Effector memory CD8-positive, alpha-beta T cell (primary cell): ENCODE measurements around the gene DDX10.
"Not testable (repeated sequence)": the region's sequence is repeated elsewhere in the genome, so short reads cannot be mapped to it uniquely, and the experiment has no call there.

Experiments used
- ATAC-seq: fragments of 150-1000 bp; cut with Tn5 transposase; replicated peaks from 2 replicates; pipeline ENCODE4 v1.10.0; 2021; ENCODE audit warnings: mild to moderate bottlenecking, moderate library complexity
- DNase-seq, 3 experiments: peaks; one replicate each; pipeline ENCODE4 v3.0.0; 2021
- H3K27ac Mint-ChIP-seq, 2 donors: one replicate each; pipeline ENCODE4 v1.8.0; 2022; ENCODE audit warnings: mild to moderate bottlenecking in 2 of 2, mixed read lengths in 2 of 2, moderate library complexity in 2 of 2
- H3K27me3 Mint-ChIP-seq, 2 donors: one replicate each; pipeline ENCODE4 v1.8.0; 2022; ENCODE audit warnings: mixed read lengths in 2 of 2
- H3K36me3 Mint-ChIP-seq: one replicate; pipeline ENCODE4 v1.8.0; 2022; ENCODE audit warnings: mild to moderate bottlenecking, moderate library complexity, mixed read lengths; ENCODE audit not compliant: insufficient read depth
- H3K4me1 Mint-ChIP-seq, 2 donors: one replicate each; pipeline ENCODE4 v1.8.0; 2022; ENCODE audit warnings: low read depth in 2 of 2, mixed read lengths in 2 of 2
- H3K4me3 Mint-ChIP-seq, 2 donors: one replicate each; pipeline ENCODE4 v1.8.0; 2022; ENCODE audit warnings: mild to moderate bottlenecking in 2 of 2, mixed read lengths in 2 of 2, moderate library complexity in 2 of 2
- H3K9me3 Mint-ChIP-seq, 2 donors: one replicate each; pipeline ENCODE4 v1.8.0; 2022; ENCODE audit warnings: mixed read lengths in 2 of 2

The DDX10 gene

GRCh38 chr11:108804511-108804910 is 139.6 kb downstream of the DDX10 start:
- no peak overlapping the region for H3K27ac Mint-ChIP-seq
- peaks cover 7 to 10% of the 10 kb centered on the region in 2 donors for H3K4me1 Mint-ChIP-seq
- ATAC-seq (no peak), DNase-seq (no peak)
- no peak overlapping the region for H3K4me3 Mint-ChIP-seq
- no peaks in the 10 kb centered on the region for H3K27me3 Mint-ChIP-seq
- no peaks in the 10 kb centered on the region for H3K9me3 Mint-ChIP-seq
- no peaks in the 10 kb centered on the region for H3K36me3 Mint-ChIP-seq

- Mint-ChIP-seq H3K4me1 (peaks cover 4 to 7% of the 10 kb centered on the region in 2 donors), H3K9me3 (no peaks in the 10 kb centered on the region), H3K4me3 (no peak overlapping the region), H3K27me3 (no peaks in the 10 kb centered on the region), H3K36me3 (no peaks in the 10 kb centered on the region), H3K27ac (no peak overlapping the region)
- ATAC-seq: no peak
- DNase-seq: no peak
Measured at GRCh38 chr11:108805030-108805429, 140.2 kb downstream of the DDX10 start.

- H3K4me1 Mint-ChIP-seq: peaks cover 7 to 8% of the 10 kb centered on the region in 2 donors
- ATAC-seq (no peak), DNase-seq (no peak)
- H3K27me3 Mint-ChIP-seq: no peaks in the 10 kb centered on the region
- H3K9me3 Mint-ChIP-seq: no peaks in the 10 kb centered on the region
- H3K27ac Mint-ChIP-seq: no peak overlapping the region
- H3K4me3 Mint-ChIP-seq: no peak overlapping the region
- no peaks in the 10 kb centered on the region for H3K36me3 Mint-ChIP-seq
Measured at GRCh38 chr11:108807262-108807661, 142.4 kb downstream of the DDX10 start.

GRCh38 chr11:108813086-108813485 is 148.2 kb downstream of the DDX10 start:
- Mint-ChIP-seq H3K4me3 (no peak overlapping the region), H3K36me3 (no peaks in the 10 kb centered on the region), H3K27ac (no peak overlapping the region), H3K4me1 (peaks cover 5 to 8% of the 10 kb centered on the region in 2 donors), H3K9me3 (no peaks in the 10 kb centered on the region), H3K27me3 (no peaks in the 10 kb centered on the region)
- ATAC-seq: no peak
- no peak for DNase-seq

GRCh38 chr11:108817976-108818375 is 153.1 kb downstream of the DDX10 start:
- Mint-ChIP-seq H3K9me3 (no peaks in the 10 kb centered on the region), H3K36me3 (no peaks in the 10 kb centered on the region), H3K4me3 (no peak overlapping the region), H3K27ac (no peak overlapping the region), H3K27me3 (no peaks in the 10 kb centered on the region), H3K4me1 (no peaks in the 10 kb centered on the region)
- DNase-seq (no peak), ATAC-seq (no peak)

GRCh38 chr11:108818971-108819370 is 154.1 kb downstream of the DDX10 start:
- no peaks in the 10 kb centered on the region for H3K27me3 Mint-ChIP-seq
- H3K9me3 Mint-ChIP-seq: no peaks in the 10 kb centered on the region
- H3K27ac Mint-ChIP-seq: no peak overlapping the region
- DNase-seq (no peak), ATAC-seq (no peak)
- no peak overlapping the region for H3K4me3 Mint-ChIP-seq
- peaks cover 0 to 3% of the 10 kb centered on the region in 2 donors for H3K4me1 Mint-ChIP-seq
- no peaks in the 10 kb centered on the region for H3K36me3 Mint-ChIP-seq

- no peak overlapping the region for H3K27ac Mint-ChIP-seq
- H3K36me3 Mint-ChIP-seq: no peaks in the 10 kb centered on the region
- ATAC-seq (no peak), DNase-seq (no peak)
- H3K4me3 Mint-ChIP-seq: no peak overlapping the region
- H3K27me3 Mint-ChIP-seq: no peaks in the 10 kb centered on the region
- no peaks in the 10 kb centered on the region for H3K9me3 Mint-ChIP-seq
- peaks cover 0 to 3% of the 10 kb centered on the region in 2 donors for H3K4me1 Mint-ChIP-seq
Measured at GRCh38 chr11:108819957-108820356, 155.1 kb downstream of the DDX10 start.

- DNase-seq, H3K27ac Mint-ChIP-seq, H3K4me1 Mint-ChIP-seq, ATAC-seq, H3K9me3 Mint-ChIP-seq, H3K27me3 Mint-ChIP-seq, H3K36me3 Mint-ChIP-seq, H3K4me3 Mint-ChIP-seq: not testable (repeated sequence)
Measured at GRCh38 chr11:108823960-108824359, 159.1 kb downstream of the DDX10 start.

GRCh38 chr11:108824545-108824944 is 159.7 kb downstream of the DDX10 start:
- ATAC-seq: no peak
- H3K4me1 Mint-ChIP-seq: peaks cover 3 to 6% of the 10 kb centered on the region in 2 donors
- no peak overlapping the region for H3K27ac Mint-ChIP-seq
- no peaks in the 10 kb centered on the region for H3K36me3 Mint-ChIP-seq
- H3K9me3 Mint-ChIP-seq: no peaks in the 10 kb centered on the region
- no peak overlapping the region for H3K4me3 Mint-ChIP-seq
- no peak for DNase-seq
- H3K27me3 Mint-ChIP-seq: no peaks in the 10 kb centered on the region

GRCh38 chr11:108825381-108825780 is 160.5 kb downstream of the DDX10 start:
- Mint-ChIP-seq H3K27me3 (no peaks in the 10 kb centered on the region), H3K27ac (no peak overlapping the region), H3K4me3 (no peak overlapping the region), H3K36me3 (no peaks in the 10 kb centered on the region), H3K9me3 (no peaks in the 10 kb centered on the region), H3K4me1 (peaks cover 8 to 13% of the 10 kb centered on the region in 2 donors)
- no peak for DNase-seq
- no peak for ATAC-seq

- H3K27ac Mint-ChIP-seq: no peak overlapping the region
- no peaks in the 10 kb centered on the region for H3K27me3 Mint-ChIP-seq
- H3K9me3 Mint-ChIP-seq: no peaks in the 10 kb centered on the region
- peaks cover 8 to 15% of the 10 kb centered on the region in 2 donors for H3K4me1 Mint-ChIP-seq
- DNase-seq (no peak), ATAC-seq (no peak)
- H3K36me3 Mint-ChIP-seq: no peaks in the 10 kb centered on the region
- H3K4me3 Mint-ChIP-seq: no peak overlapping the region
Measured at GRCh38 chr11:108826136-108826535, 161.3 kb downstream of the DDX10 start.

- ATAC-seq (no peak), DNase-seq (no peak)
- Mint-ChIP-seq H3K36me3 (no peaks in the 10 kb centered on the region), H3K4me1 (peaks cover 8 to 15% of the 10 kb centered on the region in 2 donors), H3K9me3 (no peaks in the 10 kb centered on the region), H3K27me3 (no peaks in the 10 kb centered on the region), H3K4me3 (no peak overlapping the region), H3K27ac (no peak overlapping the region)
Measured at GRCh38 chr11:108835624-108836023, 170.8 kb downstream of the DDX10 start.

- ATAC-seq (no peak), DNase-seq (no peak)
- peaks cover 10 to 17% of the 10 kb centered on the region in 2 donors for H3K4me1 Mint-ChIP-seq
Measured at GRCh38 chr11:108836541-108836940, 171.7 kb downstream of the DDX10 start.

GRCh38 chr11:108838102-108838791 is 173.4 kb downstream of the DDX10 start:
- ATAC-seq: no peak
- Mint-ChIP-seq H3K4me1 (peaks cover 10 to 17% of the 10 kb centered on the region in 2 donors), H3K27me3 (no peaks in the 10 kb centered on the region), H3K9me3 (no peaks in the 10 kb centered on the region), H3K27ac (no peak overlapping the region), H3K36me3 (peaks cover 2% of the 10 kb centered on the region), H3K4me3 (no peak overlapping the region)
- DNase-seq: no peak

More at GRCh38 chr11:108836541-108836940, 171.7 kb downstream of the DDX10 start:
- H3K27me3 Mint-ChIP-seq: no peaks in the 10 kb centered on the region
- no peak overlapping the region for H3K4me3 Mint-ChIP-seq
- H3K36me3 Mint-ChIP-seq: no peaks in the 10 kb centered on the region
- no peaks in the 10 kb centered on the region for H3K9me3 Mint-ChIP-seq
- no peak overlapping the region for H3K27ac Mint-ChIP-seq
